Fibroblast of villous mesenchyme (primary cell): Measurements from ENCODE around the gene SMIM29. TPM values are rescaled to one million over a fixed set of nuclear protein-coding genes. Genes with fewer than 3 reads are reported as not detected.

ENCODE experiments used
- DNase-seq: peaks from one replicate; pipeline ENCODE4 v3.0.0-alpha.2; 2010; ENCODE audit warnings: low read depth
- H3K4me3 ChIP-seq: 2 replicates; pipeline ENCODE4 v1.5.1; 2011; ENCODE audit warnings: low read depth, mild to moderate bottlenecking, low read length
- CTCF ChIP-seq: IDR thresholded peaks from 2 replicates; pipeline ENCODE4 v1.5.1; 2012; ENCODE audit warnings: low read depth, mild to moderate bottlenecking, low read length; ENCODE audit not compliant: insufficient read depth
- small RNA-seq: library from RNA; depleted of rRNA; stranded (forward); fragments of <200 nt; gene quantifications from one replicate; pipeline ENCODE3, GENCODE V24; 2012
- total RNA-seq: library from RNA; depleted of rRNA; stranded (reverse); fragments of >200 nt; gene quantifications from 2 replicates; pipeline ENCODE4 v1.2.3, GENCODE V29; 2012

SMIM29 gene
- total RNA-seq, 1 donor = 22.5 TPM

- no peak for TF ChIP-seq CTCF
- H3K4me3 ChIP-seq = no peak overlapping the region
- peak; percentile 6 for DNase-seq
Observed at GRCh38 chr6:34205466-34205865, 43.3 kb downstream of the SMIM29 start.

GRCh38 chr6:34204693-34205092, 44.1 kb downstream of the SMIM29 start:
- TF ChIP-seq CTCF = no peak
- DNase-seq = no peak
- H3K4me3 ChIP-seq = no peak overlapping the region

GRCh38 chr6:34202329-34203201, 46.2 kb downstream of the SMIM29 start:
- H3K4me3 ChIP-seq = no peak overlapping the region
- TF ChIP-seq CTCF = no peak
- peak; percentile 4 for DNase-seq

- TF ChIP-seq CTCF = no peak
- H3K4me3 ChIP-seq = no peak overlapping the region
- DNase-seq = no peak
Observed at GRCh38 chr6:34201455-34202107, 47.2 kb downstream of the SMIM29 start.

DNA sequence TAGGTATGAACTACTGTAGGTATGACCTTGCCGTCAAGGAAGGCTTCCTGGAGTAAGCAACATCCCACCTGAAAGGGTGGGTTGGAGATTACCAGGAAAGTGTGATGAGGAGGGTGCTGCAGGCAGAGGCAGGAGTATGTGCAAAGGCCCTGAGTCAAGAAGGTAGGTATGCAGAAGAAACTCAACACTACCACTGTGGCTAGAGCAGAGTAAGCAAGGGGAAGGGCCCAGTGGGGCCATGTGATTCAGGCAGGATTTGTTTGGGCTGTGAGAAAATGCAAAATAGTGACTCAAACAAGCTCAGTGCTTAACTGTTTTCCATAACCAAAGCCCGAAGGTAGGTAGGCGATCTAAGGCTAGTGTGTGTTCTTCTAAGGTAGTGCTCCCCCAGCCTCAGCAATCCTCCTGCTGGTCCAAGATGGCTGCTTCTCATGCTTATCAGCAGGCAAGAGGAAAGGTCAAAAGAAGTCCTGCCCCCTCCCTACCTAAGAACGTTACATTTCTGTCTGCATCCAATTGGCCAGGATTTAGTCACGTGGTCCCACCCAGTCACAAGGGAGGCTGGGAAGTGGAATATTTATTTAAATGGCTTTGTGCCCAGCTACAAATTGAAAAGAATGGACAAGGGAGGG, 48.4 kb downstream of the SMIM29 start:
- DNase-seq = no peak
- no peak overlapping the region for H3K4me3 ChIP-seq
- TF ChIP-seq CTCF = no peak

DNA sequence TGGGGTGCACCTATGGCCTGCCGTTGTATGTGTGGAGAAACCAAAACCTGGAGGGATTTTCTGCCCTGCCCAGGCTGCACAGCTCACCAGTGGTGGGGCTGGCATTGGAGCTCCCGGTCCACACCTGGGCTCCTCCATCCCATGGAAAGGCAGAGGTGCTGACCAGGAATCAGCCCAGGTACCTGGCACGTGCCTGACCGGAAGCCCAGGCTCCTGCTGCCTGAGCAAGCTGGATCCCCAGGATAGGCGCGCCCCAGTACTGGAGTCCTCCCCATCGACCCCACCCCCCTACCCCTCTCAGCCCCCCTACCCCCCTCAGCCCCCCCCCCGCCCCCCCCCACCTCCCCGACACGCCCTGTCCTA, 52.0 kb downstream of the SMIM29 start:
- no peak for DNase-seq
- TF ChIP-seq CTCF = no peak
- H3K4me3 ChIP-seq = peak overlapping the region; percentile 58

Small RNAs within 50 kb of the gene (small RNA-seq; reads per million reads assigned to genes)
- not detected for gene MIR6835

Other genes starting within 250 kb of the SMIM29 start
- under 0.01 TPM in 2 replicates for gene GRM4, start 102.9 kb downstream of the SMIM29 start, total RNA-seq
- 65.2 and 111 TPM in 2 replicates for gene HMGA1, start 12.1 kb downstream of the SMIM29 start, total RNA-seq
- gene NUDT3, start 143.7 kb upstream of the SMIM29 start, total RNA-seq = 31.1 and 34.5 TPM in 2 replicates
- gene RPS10, start 177.1 kb upstream of the SMIM29 start, total RNA-seq = 1,680 and 1,946 TPM in 2 replicates
- gene PACSIN1, start 217.1 kb upstream of the SMIM29 start, total RNA-seq = under 0.01 TPM in 2 replicates